ENCODE measurements around the gene KRT74. TPM values are rescaled to one million over a fixed set of nuclear protein-coding genes. Genes with fewer than 3 reads are reported as not detected.

Gene KRT74
- total RNA-seq, 1 donor from 2014 or later: not detected

GRCh38 chr12:52612431-52613383 is 39.1 kb upstream of the KRT74 start:
- Histone ChIP-seq H3K4me3 (no peak overlapping the region), H3K36me3 (no peaks in the 10 kb centered on the region), H3K27me3 (no peaks in the 10 kb centered on the region), H3K4me1 (no peaks in the 10 kb centered on the region), H3K9me3 (no peaks in the 10 kb centered on the region), H3K27ac (no peak overlapping the region)
- intact Hi-C loops (cut with DNase I): no loop called here
- DNase-seq (ENCODE audit: low spot score in 2 of 2): no peak
- TF ChIP-seq CTCF (IDR thresholded peaks at IDR 0.05): no peak

- no peaks in the 10 kb centered on the region for H3K36me3 ChIP-seq
- H3K27ac ChIP-seq: no peak overlapping the region
- H3K9me3 ChIP-seq: no peaks in the 10 kb centered on the region
- no peaks in the 10 kb centered on the region for H3K27me3 ChIP-seq
- DNase-seq (ENCODE audit: low spot score in 2 of 2): no peak
- no peak overlapping the region for H3K4me3 ChIP-seq
- intact Hi-C loops (cut with DNase I): no loop called here
- TF ChIP-seq CTCF (IDR thresholded peaks at IDR 0.05): no peak
- no peaks in the 10 kb centered on the region for H3K4me1 ChIP-seq
These were observed 37.4 kb upstream of the KRT74 start for GRCh38 chr12:52611080-52611468.

GRCh38 chr12:52608826-52609630 is 35.4 kb upstream of the KRT74 start:
- H3K4me1 ChIP-seq: no peaks in the 10 kb centered on the region
- H3K27me3 ChIP-seq: no peaks in the 10 kb centered on the region
- no peaks in the 10 kb centered on the region for H3K9me3 ChIP-seq
- no peak overlapping the region for H3K27ac ChIP-seq
- no peak for TF ChIP-seq CTCF (IDR thresholded peaks at IDR 0.05)
- intact Hi-C loops (cut with DNase I): no loop called here
- DNase-seq (ENCODE audit: low spot score in 2 of 2): no peak
- H3K36me3 ChIP-seq: no peaks in the 10 kb centered on the region
- no peak overlapping the region for H3K4me3 ChIP-seq

GRCh38 chr12:52608161-52608560 is 34.5 kb upstream of the KRT74 start:
- no peaks in the 10 kb centered on the region for H3K36me3 ChIP-seq
- intact Hi-C loops (cut with DNase I): no loop called here
- no peaks in the 10 kb centered on the region for H3K9me3 ChIP-seq
- H3K27me3 ChIP-seq: no peaks in the 10 kb centered on the region
- no peak for DNase-seq (ENCODE audit: low spot score in 2 of 2)
- H3K4me3 ChIP-seq: no peak overlapping the region
- no peaks in the 10 kb centered on the region for H3K4me1 ChIP-seq
- no peak overlapping the region for H3K27ac ChIP-seq
- TF ChIP-seq CTCF (IDR thresholded peaks at IDR 0.05): no peak

- H3K36me3 ChIP-seq: no peaks in the 10 kb centered on the region
- intact Hi-C loops (cut with DNase I): no loop called here
- no peaks in the 10 kb centered on the region for H3K4me1 ChIP-seq
- H3K4me3 ChIP-seq: no peak overlapping the region
- H3K27ac ChIP-seq: no peak overlapping the region
- DNase-seq (ENCODE audit: low spot score in 2 of 2): no peak
- H3K27me3 ChIP-seq: no peaks in the 10 kb centered on the region
- no peak for TF ChIP-seq CTCF (IDR thresholded peaks at IDR 0.05)
- H3K9me3 ChIP-seq: no peaks in the 10 kb centered on the region
These were observed 33.7 kb upstream of the KRT74 start for GRCh38 chr12:52607314-52607713.
